Kidney epithelial cell (primary cell): Measurements from ENCODE around the gene PTPN4. TPM values are rescaled to one million over a fixed set of nuclear protein-coding genes. Genes with fewer than 3 reads are reported as not detected.
"Not testable (repeated sequence)": the region's sequence is repeated elsewhere in the genome, so short reads cannot be mapped to it uniquely, and the experiment has no call there.

Source experiments
- DNase-seq: peaks from one replicate; pipeline ENCODE4 v3.0.0-alpha.2; 2010; ENCODE audit warnings: low read depth
- H3K27me3 ChIP-seq: 2 replicates; pipeline ENCODE4 v1.6.0; 2011; ENCODE audit warnings: low read length; ENCODE audit not compliant: control insufficient read depth, insufficient read depth
- H3K36me3 ChIP-seq: 2 replicates; pipeline ENCODE4 v1.5.1; 2011; ENCODE audit warnings: low read length; ENCODE audit not compliant: control insufficient read depth, insufficient read depth
- H3K4me3 ChIP-seq: 2 replicates; pipeline ENCODE4 v1.5.1; 2011; ENCODE audit warnings: low read depth, mild to moderate bottlenecking, control low read depth, low read length
- total RNA-seq: library from RNA; depleted of rRNA; stranded (reverse); fragments of >200 nt; gene quantifications from 2 replicates; pipeline ENCODE4 v1.2.3, GENCODE V29; 2015
- TF ChIP-seq, protein P1 (sequence below): IDR thresholded peaks from 2 replicates; pipeline ENCODE4 v1.5.1; 2011; ENCODE audit warnings: mild to moderate bottlenecking, moderate library complexity, low read length, control low read depth, inconsistent platforms; ENCODE audit not compliant: insufficient read depth, poor library complexity, severe bottlenecking

The PTPN4 gene
- total RNA-seq, 1 donor from 2014 or later, result 11.5 TPM

GRCh38 chr2:119794237-119794636, 34.5 kb downstream of the PTPN4 start:
- TF ChIP-seq, protein P1, sequence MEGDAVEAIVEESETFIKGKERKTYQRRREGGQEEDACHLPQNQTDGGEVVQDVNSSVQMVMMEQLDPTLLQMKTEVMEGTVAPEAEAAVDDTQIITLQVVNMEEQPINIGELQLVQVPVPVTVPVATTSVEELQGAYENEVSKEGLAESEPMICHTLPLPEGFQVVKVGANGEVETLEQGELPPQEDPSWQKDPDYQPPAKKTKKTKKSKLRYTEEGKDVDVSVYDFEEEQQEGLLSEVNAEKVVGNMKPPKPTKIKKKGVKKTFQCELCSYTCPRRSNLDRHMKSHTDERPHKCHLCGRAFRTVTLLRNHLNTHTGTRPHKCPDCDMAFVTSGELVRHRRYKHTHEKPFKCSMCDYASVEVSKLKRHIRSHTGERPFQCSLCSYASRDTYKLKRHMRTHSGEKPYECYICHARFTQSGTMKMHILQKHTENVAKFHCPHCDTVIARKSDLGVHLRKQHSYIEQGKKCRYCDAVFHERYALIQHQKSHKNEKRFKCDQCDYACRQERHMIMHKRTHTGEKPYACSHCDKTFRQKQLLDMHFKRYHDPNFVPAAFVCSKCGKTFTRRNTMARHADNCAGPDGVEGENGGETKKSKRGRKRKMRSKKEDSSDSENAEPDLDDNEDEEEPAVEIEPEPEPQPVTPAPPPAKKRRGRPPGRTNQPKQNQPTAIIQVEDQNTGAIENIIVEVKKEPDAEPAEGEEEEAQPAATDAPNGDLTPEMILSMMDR, result no peak
- no peaks in the 10 kb centered on the region for H3K27me3 ChIP-seq
- no peak for DNase-seq
- no peaks in the 10 kb centered on the region for H3K36me3 ChIP-seq
- no peak overlapping the region for H3K4me3 ChIP-seq

DNA sequence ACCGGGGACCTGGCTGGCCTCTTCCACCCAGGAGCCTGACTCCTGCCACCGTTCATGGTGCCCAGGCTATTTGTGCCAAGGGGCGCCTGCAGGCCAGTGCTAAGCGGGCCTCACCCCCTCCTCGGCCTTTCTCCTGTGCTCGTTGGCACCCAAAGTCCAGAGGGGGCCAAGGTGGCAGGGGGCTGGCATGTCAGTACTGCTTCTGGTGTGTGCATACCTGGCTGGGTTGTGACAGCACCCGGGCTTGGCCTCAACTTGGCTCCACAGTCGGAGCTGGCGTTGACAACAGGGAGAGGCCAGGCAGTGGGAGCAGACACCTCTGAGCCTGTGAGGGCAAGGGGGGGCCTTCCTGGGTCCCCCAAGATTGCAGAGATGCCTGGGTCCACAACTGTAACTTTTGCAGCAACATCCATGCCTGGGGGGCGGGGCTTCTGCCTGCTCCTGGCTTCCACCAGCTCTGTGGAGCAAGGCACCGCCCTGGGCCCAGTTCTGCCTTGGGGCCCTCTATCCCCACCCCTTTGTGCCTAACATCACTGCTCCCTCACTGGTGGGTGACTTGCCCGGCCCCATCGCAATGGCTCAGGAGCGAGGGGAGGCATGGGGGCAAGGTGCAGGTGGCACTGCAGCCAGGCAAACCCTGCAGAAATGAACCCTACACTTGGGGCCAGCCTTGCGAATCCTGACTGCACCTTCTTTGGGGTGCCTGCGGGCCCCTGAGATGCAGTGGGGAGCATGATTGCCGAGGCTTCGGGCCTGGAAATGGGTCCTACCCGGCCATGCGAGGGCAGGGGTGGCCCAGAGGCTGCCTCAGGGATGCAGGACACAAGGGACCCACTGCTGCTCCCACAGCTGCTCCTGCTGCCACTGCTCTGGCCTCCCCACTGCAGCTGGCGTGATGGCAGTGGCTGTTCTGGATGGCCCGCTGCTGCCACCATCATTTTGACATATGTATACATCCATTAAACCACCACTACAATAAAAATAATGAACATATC, 35.9 kb downstream of the PTPN4 start:
- Histone ChIP-seq H3K4me3 (no peak overlapping the region), H3K36me3 (no peaks in the 10 kb centered on the region), H3K27me3 (no peaks in the 10 kb centered on the region)
- DNase-seq, result no peak
- TF ChIP-seq, protein P1, result no peak

DNA sequence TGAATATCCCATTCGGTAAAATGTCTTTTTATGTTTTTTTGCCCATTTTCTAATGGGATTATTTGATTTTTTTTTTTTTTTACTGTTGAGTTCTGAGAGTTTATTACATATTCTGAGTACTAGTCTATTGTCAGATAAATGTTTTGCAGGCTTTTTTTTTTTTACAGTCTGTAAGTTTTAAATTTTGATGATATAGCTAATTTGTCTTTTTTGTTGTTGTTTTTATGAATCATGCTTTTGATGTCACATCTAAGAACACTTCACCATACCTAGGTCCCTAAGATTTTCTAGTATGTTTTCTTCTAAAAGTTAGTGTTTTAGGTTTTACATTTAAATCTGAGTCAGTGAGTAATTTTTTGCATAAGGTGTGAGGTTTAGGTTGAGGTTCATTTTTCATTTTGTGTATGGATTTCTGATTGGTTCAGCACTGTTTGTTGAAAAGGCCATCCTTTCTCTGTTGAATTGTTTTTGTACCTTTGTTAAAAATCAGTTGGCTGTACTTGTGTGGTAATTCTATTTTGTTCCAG, 40.7 kb downstream of the PTPN4 start:
- TF ChIP-seq, protein P1, result no peak
- Histone ChIP-seq H3K4me3 (no peak overlapping the region), H3K27me3 (no peaks in the 10 kb centered on the region), H3K36me3 (no peaks in the 10 kb centered on the region)
- no peak for DNase-seq

DNA sequence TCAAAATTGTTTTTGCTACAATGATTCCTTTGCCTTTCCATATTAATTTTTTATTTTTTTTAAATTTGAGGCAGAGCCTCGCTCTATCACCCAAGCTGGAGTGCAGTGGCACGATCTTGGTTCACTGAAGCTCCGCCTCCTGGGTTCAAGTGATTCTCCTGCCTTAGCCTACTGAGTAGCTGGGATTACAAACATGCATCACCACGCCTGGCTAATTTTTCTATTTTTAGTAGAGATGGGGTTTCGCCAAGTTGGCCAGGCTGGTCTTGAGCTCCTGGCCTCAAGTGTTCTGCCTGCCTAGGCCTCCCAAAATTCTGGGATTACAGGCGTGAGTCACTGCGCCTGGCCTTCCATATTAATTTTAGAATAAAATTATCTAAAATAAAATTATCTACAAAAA, 41.3 kb downstream of the PTPN4 start:
- DNase-seq, result no peak
- TF ChIP-seq, protein P1, result no peak
- no peak overlapping the region for H3K4me3 ChIP-seq

GRCh38 chr2:119801989-119802388, 42.3 kb downstream of the PTPN4 start:
- not testable (repeated sequence) for DNase-seq, H3K4me3 ChIP-seq, H3K27me3 ChIP-seq, H3K36me3 ChIP-seq

More for the DNA sequence above, 41.3 kb downstream of the PTPN4 start:
- Histone ChIP-seq H3K27me3 (no peaks in the 10 kb centered on the region), H3K36me3 (no peaks in the 10 kb centered on the region)

DNA sequence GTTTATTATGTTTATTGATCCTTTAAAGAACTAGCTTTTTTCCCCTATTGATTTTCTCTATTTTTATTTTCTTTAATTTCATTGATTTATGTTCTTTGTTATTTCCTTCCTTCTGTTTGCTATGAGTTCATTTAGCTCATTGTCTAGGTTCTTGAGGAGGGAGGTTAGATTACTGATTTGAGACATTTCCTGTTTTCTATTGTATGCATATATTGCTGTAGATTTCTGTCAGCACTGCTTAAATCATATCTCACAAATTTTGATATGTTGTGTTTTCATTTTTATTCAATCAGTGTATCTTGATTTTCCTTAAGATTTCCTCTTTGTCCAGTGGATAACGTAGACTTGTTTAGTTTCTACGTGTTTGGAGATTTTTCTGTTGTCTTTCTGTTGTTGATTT, 43.4 kb downstream of the PTPN4 start:
- no peak for DNase-seq
- Histone ChIP-seq H3K4me3 (no peak overlapping the region), H3K27me3 (no peaks in the 10 kb centered on the region), H3K36me3 (no peaks in the 10 kb centered on the region)
- TF ChIP-seq, protein P1, result no peak

DNA sequence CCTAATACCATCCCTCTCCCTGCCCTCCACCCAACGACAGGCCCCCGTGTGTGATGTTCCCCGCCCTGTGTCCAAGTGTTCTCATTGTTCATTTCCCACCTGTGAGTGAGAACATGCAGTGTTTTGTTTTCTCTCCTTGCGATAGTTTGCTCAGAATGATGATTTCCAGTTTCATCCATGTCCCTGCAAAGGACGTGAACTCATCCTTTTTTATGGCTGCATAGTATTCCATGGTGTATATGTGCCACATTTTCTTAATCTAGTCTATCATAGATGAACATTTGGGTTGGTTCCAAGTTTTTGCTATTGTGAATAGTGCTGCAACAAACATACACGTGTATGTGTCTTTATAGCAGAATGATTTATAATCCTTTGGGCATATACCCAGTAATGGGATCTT, 44.7 kb downstream of the PTPN4 start:
- H3K36me3 ChIP-seq, DNase-seq, H3K27me3 ChIP-seq, H3K4me3 ChIP-seq: not testable (repeated sequence)
